GM12878 (cell line): Measurements from ENCODE around the gene PAPPA. TPM values are rescaled to one million over a fixed set of nuclear protein-coding genes. Genes with fewer than 3 reads are reported as not detected.

Source experiments
- ATAC-seq: fragments of 200-7000 bp; cut with Tn5 transposase; 3 replicates; pipeline ENCODE4 v1.9.1; 2020; ENCODE audit warnings: mild to moderate bottlenecking, moderate library complexity
- BruUV-seq: library from RNA; stranded (reverse); fragments of 400-500 nt; replicated peaks from 2 replicates; lab custom pipeline; 2021; lab: Mats Ljungman, UMichigan
- CTCF ChIA-PET: fragments of 300-600 bp; sonication (Branson Sonifier 250); formaldehyde crosslinking; extraction: SDS; loops from one replicate; lab custom pipeline; 2021; ENCODE audit warnings: inconsistent platforms; lab: Yijun Ruan, JAX
- POLR2A ChIA-PET: fragments of 350-600 bp; formaldehyde crosslinking; extraction: SDS; loops from one replicate; lab custom pipeline; 2021; ENCODE audit warnings: inconsistent platforms; lab: Charles Lee
- RAD21 ChIA-PET: fragments of 300-600 bp; sonication (Branson Sonifier 250); formaldehyde crosslinking; loops from one replicate; lab custom pipeline; 2023; ENCODE audit warnings: antibody characterized with exemption; ENCODE audit not compliant: unreplicated experiment; lab: Charles Lee
- SMC1A ChIA-PET: fragments of 300-600 bp; sonication (Branson Sonifier 250); formaldehyde crosslinking; loops from one replicate; lab custom pipeline; 2023; ENCODE audit not compliant: unreplicated experiment, uncharacterized antibody; lab: Charles Lee
- DNase-seq: peaks from one replicate; pipeline ENCODE4 v3.0.0-alpha.2; 2011; ENCODE audit warnings: low read depth, low spot score
- FAIRE-seq: peaks from 3 replicates; lab custom pipeline; 2011; peaks lifted over from hg19 to GRCh38; lab: Jason Lieb, UNC
- H2AFZ ChIP-seq: 2 replicates; pipeline ENCODE4 v1.6.0; 2011; ENCODE audit warnings: low read depth, low read length, control low read depth; ENCODE audit not compliant: control insufficient read depth
- H3K27ac ChIP-seq: 2 replicates; pipeline ENCODE4 v1.5.1; 2011; ENCODE audit warnings: control low read depth; ENCODE audit not compliant: control insufficient read depth, insufficient read depth
- H3K27me3 ChIP-seq, 2 experiments: replicated peaks in 1 of 2; 2 replicates each; pipeline versions ENCODE4 v1.6.0 to v1.6.1; 2011; ENCODE audit warnings: low read length in 1 of 2; ENCODE audit not compliant: control insufficient read depth in 2 of 2, insufficient read depth in 2 of 2
- H3K36me3 ChIP-seq, 2 experiments: 2 replicates each; pipeline ENCODE4 v1.5.1; 2011; ENCODE audit warnings: low read length in 1 of 2; ENCODE audit not compliant: control insufficient read depth in 2 of 2, insufficient read depth in 2 of 2
- H3K4me1 ChIP-seq: 2 replicates; pipeline ENCODE4 v1.6.1; 2011; ENCODE audit warnings: mild to moderate bottlenecking, low read length, moderate library complexity, mixed read lengths; ENCODE audit not compliant: control insufficient read depth, insufficient read depth
- H3K4me2 ChIP-seq: 2 replicates; pipeline ENCODE4 v1.6.0; 2011; ENCODE audit warnings: control low read depth; ENCODE audit not compliant: control insufficient read depth, insufficient read depth
- H3K4me3 ChIP-seq: fragments of 200-600 bp; sonication (generic); 2 replicates; pipeline ENCODE4 v1.5.1; 2016
- H3K79me2 ChIP-seq: 2 replicates; pipeline ENCODE4 v1.6.0; 2011; ENCODE audit warnings: low read length; ENCODE audit not compliant: control insufficient read depth, insufficient read depth
- H3K9ac ChIP-seq: 2 replicates; pipeline ENCODE4 v1.8.0; 2011; ENCODE audit warnings: low read length, control low read depth, mixed read lengths; ENCODE audit not compliant: control insufficient read depth, insufficient read depth
- H3K9me3 ChIP-seq: replicated peaks from 3 replicates; pipeline ENCODE4 v1.5.1; 2011; ENCODE audit warnings: mild to moderate bottlenecking, low read length; ENCODE audit not compliant: control insufficient read depth, insufficient read depth
- H4K20me1 ChIP-seq: 2 replicates; pipeline ENCODE4 v1.6.0; 2011; ENCODE audit not compliant: control insufficient read depth, insufficient read depth
- DPF2 ChIP-seq: fragments of 450-650 bp; IDR thresholded peaks from 2 replicates; pipeline ENCODE4 v1.6.1; 2017; ENCODE audit warnings: mild to moderate bottlenecking
- EED ChIP-seq: sonication (generic); IDR thresholded peaks from 2 replicates; pipeline ENCODE4 v1.6.1; 2016; ENCODE audit warnings: antibody characterized with exemption, low read depth
- ESRRA ChIP-seq: IDR thresholded peaks from 2 replicates; pipeline ENCODE4 v1.6.1; 2012; ENCODE audit warnings: mild to moderate bottlenecking, low read length, improper control_type of control experiment
- HCFC1 ChIP-seq: fragments of 150-350 bp; IDR thresholded peaks from 2 replicates; pipeline ENCODE4 v1.6.1; 2014; ENCODE audit warnings: low read length
- LARP7 ChIP-seq: fragments of 450-650 bp; IDR thresholded peaks from 2 replicates; pipeline ENCODE4 v1.6.1; 2017; ENCODE audit warnings: mild to moderate bottlenecking
- MTA2 ChIP-seq: fragments of 450-650 bp; IDR thresholded peaks from 2 replicates; pipeline ENCODE4 v1.6.1; 2016; ENCODE audit warnings: low read depth, mild to moderate bottlenecking, moderate library complexity
- POLR2AphosphoS5 ChIP-seq: IDR thresholded peaks from 2 replicates; pipeline ENCODE4 v1.6.1; 2011; ENCODE audit warnings: mild to moderate bottlenecking, low read length, inconsistent platforms
- SMAD1 ChIP-seq: fragments of 450-650 bp; IDR thresholded peaks from 2 replicates; pipeline ENCODE4 v1.6.1; 2018; ENCODE audit warnings: mild to moderate bottlenecking, low read depth; ENCODE audit not compliant: partially characterized antibody
- SREBF1 ChIP-seq: IDR thresholded peaks from 2 replicates; pipeline ENCODE4 v1.6.1; 2012; ENCODE audit warnings: mild to moderate bottlenecking, low read length
- TBL1XR1 ChIP-seq: IDR thresholded peaks from 2 replicates; pipeline ENCODE4 v1.6.1; 2012; ENCODE audit warnings: low read depth, low read length, improper control_type of control experiment
- WGBS: methylation state at CpG from one replicate; pipeline ENCODE4 v1.1.6; 2016; ENCODE audit warnings: low lambda C conversion rate; ENCODE audit not compliant: insufficient replicate concordance, insufficient coverage; ENCODE audit errors: missing lambda C conversion rate; 5-methylcytosine and 5-hydroxymethylcytosine counted together
- in situ Hi-C: fragments of 300-500 bp; cut with MboI; formaldehyde crosslinking; loops from 9 replicates; pipeline ENCODE4 v1.14.3; 2018; ENCODE audit warnings: mixed read lengths
- intact Hi-C: fragments of 100-400 bp; cut with micrococcal nuclease; formaldehyde crosslinking; loops from one replicate; pipeline ENCODE4 v1.14.2; 2022; ENCODE audit not compliant: unreplicated experiment
- polyA plus RNA-seq, 11 experiments: library from polyadenylated mRNA; depleted of rRNA in 4 of 11; unstranded in 6 of 11; stranded (reverse) in 5 of 11; fragments of >200 nt; fragmentation: Nextera tagmentation in 4 of 11; fragmentation: Illumina TruSeq in 1 of 11; extraction: Ambion mirVana in 4 of 11; extraction: Trizol in 1 of 11; gene quantifications; 1 replicate in 1 of 11; 2 replicates in 10 of 11; pipeline versions ENCODE4 v1.2.1 to v1.2.3, GENCODE V29; 2011 to 2016; ENCODE audit warnings: inconsistent platforms in 2 of 11, missing spikeins in 2 of 11, low read depth in 1 of 11
- total RNA-seq, 4 experiments: library from RNA; depleted of rRNA in 3 of 4; stranded (reverse); fragments of >200 nt in 3 of 4; fragmentation: Illumina TruSeq in 1 of 4; extraction: Trizol in 1 of 4; gene quantifications; 2 replicates each; pipeline versions ENCODE4 v1.2.1 to v1.2.3, GENCODE V29; 2013 to 2021
- TF ChIP-seq, protein P1 (sequence below): IDR thresholded peaks from 2 replicates; pipeline ENCODE4 v1.6.1; 2012; ENCODE audit warnings: low read length, inconsistent platforms

PAPPA gene
- total and polyA plus RNA-seq, 10 of the 15 experiments (the other 5 are each of a cell fraction or from before 2014, with no cell fraction given): under 0.01 to 0.19 (median 0.02) TPM; not detected in 4

DNA sequence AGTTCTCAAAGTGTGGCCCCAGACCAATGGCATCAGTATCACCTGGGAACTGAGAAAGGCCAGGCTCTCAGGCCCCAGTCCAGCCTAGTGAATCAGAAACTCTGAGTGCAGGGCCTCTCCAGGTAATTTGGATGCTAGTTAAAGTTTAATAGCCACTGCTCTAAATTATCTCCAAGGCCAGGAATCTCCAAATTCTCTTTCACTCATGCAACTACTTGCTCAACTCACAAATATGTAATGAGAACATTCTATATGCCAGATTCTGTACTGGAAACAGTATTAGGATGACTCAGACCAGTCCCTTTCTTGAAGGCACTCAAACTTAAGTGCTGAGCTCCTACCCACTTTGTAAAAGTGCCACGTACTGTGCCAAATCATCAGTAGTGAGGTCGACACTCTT lies 84.6 kb downstream of the PAPPA start:
- intact Hi-C loops: no loop called here
- DNase-seq (no peak), ATAC-seq (no peak), FAIRE-seq (no peak)
- no peaks in the 10 kb centered on the region for H4K20me1 ChIP-seq
- WGBS: 0% methylated on average over 2 of the region's 2 CpGs
- SMC1A ChIA-PET: no interaction called here
- in situ Hi-C loops: no loop called here
- RAD21 ChIA-PET: no interaction called here
- CTCF ChIA-PET: no interaction called here
- H3K27me3 ChIP-seq: 0 out of 4 replicates have a peak, but pooled peaks cover 0 to 4% of the 10 kb centered on the region in 2 experiments
- H3K36me3 ChIP-seq: no peaks in the 10 kb centered on the region
- no peaks in the 10 kb centered on the region for H3K9me3 ChIP-seq
- BruUV-seq: no TSS peak
- H3K4me2 ChIP-seq: no peak overlapping the region
- no peaks in the 10 kb centered on the region for H3K79me2 ChIP-seq
- no peak overlapping the region for H3K9ac ChIP-seq
- POLR2A ChIA-PET: no interaction called here
- no peak overlapping the region for H3K27ac ChIP-seq
- no peak overlapping the region for H2AFZ ChIP-seq
- no peaks in the 10 kb centered on the region for H3K4me1 ChIP-seq
- no peak overlapping the region for H3K4me3 ChIP-seq
- TF ChIP-seq DPF2: no peak
- no peak for TF ChIP-seq SMAD1
- no peak for TF ChIP-seq POLR2AphosphoS5
- no peak for TF ChIP-seq LARP7
- no peak for TF ChIP-seq HCFC1
- no peak for TF ChIP-seq EED

DNA sequence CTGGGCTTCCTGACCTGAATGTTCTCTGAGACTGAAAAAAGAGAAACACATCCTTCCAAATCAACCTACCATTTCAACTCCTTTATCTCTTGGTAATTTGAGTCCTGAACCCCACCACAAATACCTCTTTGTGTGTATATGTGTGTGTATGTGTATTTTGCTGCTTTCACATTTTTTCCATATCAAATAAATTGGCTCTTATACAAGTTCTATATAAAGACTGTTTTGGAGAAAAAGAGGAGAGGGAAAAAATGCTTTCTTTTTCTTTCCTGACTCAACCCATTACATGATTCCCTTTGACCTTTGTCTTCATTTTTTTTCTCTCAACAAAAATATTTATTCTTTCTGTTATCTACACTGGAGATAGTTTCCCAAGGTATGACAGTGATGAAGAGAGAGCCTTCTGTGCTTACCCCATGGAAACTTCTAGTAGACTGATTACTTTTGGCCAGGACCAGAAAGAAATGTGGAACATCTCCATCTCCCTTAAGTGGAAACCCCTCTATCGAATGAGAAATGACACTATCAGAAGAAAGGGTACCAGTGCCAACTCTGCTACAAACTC lies 85.3 kb downstream of the PAPPA start:
- BruUV-seq: no TSS peak
- Histone ChIP-seq H2AFZ (no peak overlapping the region), H3K4me2 (no peak overlapping the region), H3K4me3 (no peak overlapping the region), H3K79me2 (no peaks in the 10 kb centered on the region), H3K27me3 (0 out of 4 replicates have a peak, but pooled peaks cover 0 to 4% of the 10 kb centered on the region in 2 experiments), H3K9ac (no peak overlapping the region), H3K27ac (no peak overlapping the region), H3K4me1 (no peaks in the 10 kb centered on the region), H3K9me3 (no peaks in the 10 kb centered on the region), H4K20me1 (no peaks in the 10 kb centered on the region), H3K36me3 (no peaks in the 10 kb centered on the region)
- ATAC-seq: no peak
- ChIA-PET RAD21 (no interaction called here), SMC1A (no interaction called here), CTCF (no interaction called here), POLR2A (no interaction called here)
- in situ Hi-C loops: no loop called here
- FAIRE-seq: no peak
- 0% methylated on average over 1 of the region's 1 CpG for WGBS
- no peak for DNase-seq
- intact Hi-C loops: no loop called here
- TF ChIP-seq MTA2 (no peak), TBL1XR1 (no peak), ESRRA (no peak), SREBF1 (no peak)
- TF ChIP-seq, protein P1, sequence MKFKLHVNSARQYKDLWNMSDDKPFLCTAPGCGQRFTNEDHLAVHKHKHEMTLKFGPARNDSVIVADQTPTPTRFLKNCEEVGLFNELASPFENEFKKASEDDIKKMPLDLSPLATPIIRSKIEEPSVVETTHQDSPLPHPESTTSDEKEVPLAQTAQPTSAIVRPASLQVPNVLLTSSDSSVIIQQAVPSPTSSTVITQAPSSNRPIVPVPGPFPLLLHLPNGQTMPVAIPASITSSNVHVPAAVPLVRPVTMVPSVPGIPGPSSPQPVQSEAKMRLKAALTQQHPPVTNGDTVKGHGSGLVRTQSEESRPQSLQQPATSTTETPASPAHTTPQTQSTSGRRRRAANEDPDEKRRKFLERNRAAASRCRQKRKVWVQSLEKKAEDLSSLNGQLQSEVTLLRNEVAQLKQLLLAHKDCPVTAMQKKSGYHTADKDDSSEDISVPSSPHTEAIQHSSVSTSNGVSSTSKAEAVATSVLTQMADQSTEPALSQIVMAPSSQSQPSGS: no peak
